Activated T-cell treated with anti-CD3 and anti-CD28 coated beads for 1 hour (primary cell): ENCODE measurements around the gene ANGPTL5.
"Not testable (repeated sequence)": the region's sequence is repeated elsewhere in the genome, so short reads cannot be mapped to it uniquely, and the experiment has no call there.

Source experiments
- DNase-seq: peaks from one replicate; pipeline ENCODE4 v3.0.0-alpha.2; 2020; ENCODE audit warnings: low read depth

ANGPTL5 gene

GRCh38 chr11:101885631-101886030 lies 30.7 kb downstream of the ANGPTL5 start:
- DNase-seq: no peak

GRCh38 chr11:101881586-101881985 lies 34.7 kb downstream of the ANGPTL5 start:
- no peak for DNase-seq

DNA sequence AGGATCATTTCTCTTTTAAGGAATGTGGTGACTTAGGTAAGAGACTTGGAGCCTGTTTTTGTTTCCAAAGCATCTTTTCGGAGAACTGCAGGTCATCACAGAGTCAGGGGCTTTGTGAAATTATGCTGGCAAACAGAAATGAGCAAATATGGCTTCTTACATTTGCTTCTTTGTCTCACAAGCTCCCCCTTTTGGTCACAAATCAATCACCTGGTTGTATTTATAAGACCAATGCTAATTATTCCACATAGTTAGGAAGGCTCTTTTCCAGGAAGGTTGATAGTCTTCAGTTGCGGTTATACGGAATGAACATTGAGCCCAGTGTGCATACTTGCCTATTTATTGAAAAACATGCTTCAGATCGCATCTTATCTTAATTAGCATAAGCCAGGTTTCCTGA lies 36.1 kb downstream of the ANGPTL5 start:
- DNase-seq: no peak

DNA sequence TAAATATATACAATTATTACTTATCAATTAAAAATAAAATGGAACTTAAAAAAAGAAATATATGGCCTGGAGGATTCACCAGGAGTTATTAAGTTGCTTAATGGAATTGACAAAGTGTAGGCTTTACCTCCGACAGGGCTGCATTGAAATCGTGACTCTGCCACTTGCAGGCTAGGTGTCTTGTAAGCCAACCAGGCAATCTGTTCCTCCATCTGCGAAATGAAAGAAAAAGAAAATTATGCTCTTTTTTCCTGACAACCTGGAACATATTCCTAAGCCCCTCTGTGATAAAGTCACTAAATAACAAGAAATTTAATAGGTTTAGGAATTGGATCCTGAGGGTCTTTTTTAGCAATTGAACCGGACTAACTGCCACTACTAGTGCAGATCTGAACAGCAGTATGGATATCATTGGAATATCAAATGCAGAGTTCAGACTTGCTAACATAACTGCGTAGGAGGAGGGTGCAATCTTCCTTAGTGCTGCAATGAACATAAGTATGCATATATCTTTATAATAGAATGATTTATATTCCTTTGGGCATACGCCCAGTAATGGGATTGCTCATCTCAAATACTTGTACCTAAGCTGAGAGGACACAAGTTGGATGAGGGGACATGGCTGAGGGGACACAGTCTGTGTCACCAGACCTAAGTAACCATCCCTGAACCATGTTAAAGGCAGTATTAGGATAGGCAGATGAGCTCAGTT lies 44.0 kb downstream of the ANGPTL5 start:
- no peak for DNase-seq

DNA sequence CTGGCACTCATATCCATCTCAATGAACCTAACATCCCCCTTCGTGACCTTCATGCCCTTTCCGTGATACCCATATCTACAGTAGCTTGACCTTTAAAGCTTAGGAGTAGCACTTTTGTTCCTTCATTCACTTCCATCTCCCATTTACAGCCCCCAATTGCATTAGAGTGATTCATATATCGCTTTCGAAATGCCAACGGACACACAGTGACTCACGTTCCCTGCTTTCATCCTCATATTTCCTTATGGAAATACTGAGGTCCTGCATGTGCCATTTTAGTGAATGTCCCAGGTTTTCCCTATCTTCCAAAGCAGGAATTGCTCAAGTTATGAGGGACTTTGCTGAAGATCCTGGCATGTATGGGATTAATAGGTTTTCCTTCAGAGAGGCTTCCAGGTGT lies 45.8 kb downstream of the ANGPTL5 start:
- no peak for DNase-seq

DNA sequence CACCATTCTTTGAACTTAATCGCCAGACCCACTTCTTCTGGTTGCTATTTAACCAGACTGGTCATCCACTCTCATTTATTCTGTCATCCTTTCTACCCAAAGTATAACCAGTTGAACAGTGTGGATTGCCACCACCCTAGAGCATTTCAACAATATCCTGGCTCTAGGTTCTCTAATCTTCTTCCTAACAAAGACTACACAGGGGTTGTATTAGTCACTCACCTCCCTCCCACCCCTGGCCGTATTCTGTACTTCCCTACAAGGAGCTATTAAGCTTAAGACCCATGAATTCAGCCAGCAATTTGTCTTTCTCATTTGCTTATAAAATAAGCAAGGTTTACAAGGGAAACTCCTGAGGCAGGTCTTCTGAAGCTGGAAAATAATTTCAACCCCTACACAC lies 48.4 kb downstream of the ANGPTL5 start:
- DNase-seq: no peak

DNA sequence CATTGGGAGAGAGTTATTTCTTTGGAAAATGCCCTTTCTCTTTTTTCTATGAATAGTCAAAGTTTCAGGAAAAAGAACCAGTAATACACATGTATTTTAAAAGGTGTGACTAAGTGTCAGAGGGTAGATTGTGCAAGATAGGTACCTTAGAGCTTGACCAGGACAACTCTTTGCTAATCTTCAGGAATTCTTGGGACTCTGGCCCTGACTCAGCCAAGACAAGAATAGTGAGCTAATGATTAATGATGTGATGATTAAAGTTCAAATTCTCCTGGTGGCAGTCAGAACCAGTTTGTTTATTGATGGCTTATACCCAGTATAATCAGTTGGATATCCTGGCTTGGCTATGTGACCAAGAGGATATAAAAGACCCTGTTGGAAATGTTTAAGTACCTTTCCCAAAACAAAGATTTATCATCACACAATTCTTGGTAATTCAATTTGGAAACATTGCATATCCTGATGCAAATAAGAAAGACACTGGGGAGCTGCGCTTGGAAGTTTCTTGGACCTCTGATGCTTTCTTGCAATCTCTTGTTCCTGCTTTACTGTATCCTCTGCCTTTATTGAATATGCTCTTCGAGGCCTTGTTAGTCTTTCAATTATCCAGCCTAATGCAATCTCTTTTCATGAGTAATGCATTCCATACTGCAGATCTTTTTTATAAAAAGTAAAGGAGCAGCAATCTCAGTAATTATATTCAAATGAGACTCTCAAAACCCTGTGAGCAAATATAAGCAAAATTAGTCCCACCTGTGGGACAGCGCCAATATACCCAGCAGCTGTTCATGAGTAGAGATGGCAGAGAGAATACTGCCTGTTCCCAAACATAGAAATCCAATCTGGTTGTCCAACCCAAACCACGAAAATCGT lies 49.5 kb downstream of the ANGPTL5 start:
- no peak for DNase-seq

DNA sequence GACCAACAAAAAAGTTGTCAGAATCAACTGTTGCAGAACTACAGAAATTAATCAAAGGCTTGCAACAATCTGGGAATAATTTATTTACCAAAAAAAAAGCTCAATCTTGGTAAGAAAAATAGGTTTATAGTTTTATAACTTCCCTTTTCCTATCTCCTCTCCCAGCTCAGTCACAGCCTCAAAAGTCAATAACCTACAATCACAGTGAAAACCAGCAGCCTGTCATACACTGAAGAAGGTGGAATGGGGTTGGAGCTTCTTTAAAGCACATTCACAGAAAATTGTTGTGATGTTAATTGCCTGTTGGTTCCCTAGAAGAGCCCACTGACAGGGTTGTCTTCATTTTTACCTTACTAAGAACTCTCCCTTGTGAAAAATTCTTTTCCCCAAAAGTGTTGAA lies 52.2 kb downstream of the ANGPTL5 start:
- DNase-seq: no peak

- no peak for DNase-seq
Observed at GRCh38 chr11:101863361-101863760, 53.0 kb downstream of the ANGPTL5 start.

GRCh38 chr11:101862391-101863233 lies 53.7 kb downstream of the ANGPTL5 start:
- DNase-seq: no peak

DNA sequence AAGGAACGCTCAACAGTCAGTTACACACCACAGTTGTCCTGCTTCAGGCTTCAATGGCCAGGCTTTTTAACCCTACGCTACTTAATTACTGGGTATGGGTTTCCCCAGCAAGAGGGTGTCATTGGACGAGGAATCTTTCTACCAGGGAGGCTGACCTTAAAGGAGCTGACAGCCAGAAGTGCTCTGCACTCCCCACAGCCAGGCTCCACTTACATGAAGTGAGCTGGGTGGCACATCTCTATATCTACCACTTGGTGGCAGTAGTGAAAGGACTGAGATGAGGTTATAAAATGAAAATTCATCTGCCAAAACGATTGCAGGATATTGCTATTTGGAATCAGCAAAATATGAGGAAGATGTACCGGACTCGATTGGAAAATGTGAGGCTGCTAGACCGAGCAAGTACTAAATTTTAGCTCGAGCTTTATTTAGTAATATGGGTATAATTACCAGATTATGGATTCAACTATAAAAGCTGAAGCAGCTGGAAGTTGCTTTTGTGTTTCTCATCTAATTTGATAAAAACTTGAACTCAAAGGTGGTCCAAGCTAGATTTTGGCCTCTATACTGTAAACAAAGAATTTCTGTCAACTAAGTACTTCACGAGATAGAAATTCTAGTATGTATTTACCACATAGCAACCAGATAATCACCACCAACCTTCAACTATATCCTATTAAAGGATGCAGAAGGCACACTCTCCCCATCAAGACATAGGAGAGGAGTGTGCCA lies 55.5 kb downstream of the ANGPTL5 start:
- no peak for DNase-seq

- DNase-seq: not testable (repeated sequence)
Observed at GRCh38 chr11:101852260-101852659, 64.1 kb downstream of the ANGPTL5 start.

- DNase-seq: no peak
Observed at GRCh38 chr11:101848262-101848661, 68.1 kb downstream of the ANGPTL5 start.

GRCh38 chr11:101844608-101845007 lies 71.7 kb downstream of the ANGPTL5 start:
- DNase-seq: no peak

- DNase-seq: no peak
Observed at GRCh38 chr11:101840704-101841103, 75.6 kb downstream of the ANGPTL5 start.
